GM12878 (cell line): ENCODE measurements around the gene LARP4B.

Experiments
- RAD21 ChIP-seq: IDR thresholded peaks from 2 replicates; pipeline ENCODE4 v1.6.1; 2011; ENCODE audit warnings: mild to moderate bottlenecking, low read depth, low read length, moderate library complexity; ENCODE audit not compliant: insufficient read depth
- SRF ChIP-seq, 2 experiments: IDR thresholded peaks; 2 replicates each; pipeline ENCODE4 v1.6.1; 2011; ENCODE audit warnings: low read depth in 2 of 2, low read length in 2 of 2, mild to moderate bottlenecking in 1 of 2, moderate library complexity in 1 of 2
- ZNF274 ChIP-seq: IDR thresholded peaks from one replicate; pipeline ENCODE4 v1.8.0; 2011; ENCODE audit not compliant: insufficient read length, insufficient read depth
- TF ChIP-seq, protein P1 (sequence below): fragments of 450-650 bp; IDR thresholded peaks from 2 replicates; pipeline ENCODE4 v1.6.1; 2017; ENCODE audit warnings: antibody characterized with exemption, mild to moderate bottlenecking, moderate library complexity
- TF ChIP-seq, protein P2 (sequence below): IDR thresholded peaks from 2 replicates; pipeline ENCODE4 v1.6.1; 2012; ENCODE audit warnings: low read depth, low read length, improper control_type of control experiment
- TF ChIP-seq, protein P3 (sequence below), 3 experiments: IDR thresholded peaks in 2 of 3; conservative IDR thresholded peaks in 1 of 3; 2 replicates each; pipeline ENCODE4 v1.5.1; 2011; ENCODE audit warnings: low read depth in 3 of 3, low read length in 3 of 3, mild to moderate bottlenecking in 3 of 3, control low read depth in 2 of 3, moderate library complexity in 2 of 3, inconsistent platforms in 1 of 3, mixed read lengths in 1 of 3; ENCODE audit not compliant: control insufficient read depth in 2 of 3, insufficient read depth in 1 of 3; ENCODE audit errors: extremely low read depth in 1 of 3
- TF ChIP-seq, protein P4 (sequence below): fragments of 450-650 bp; formaldehyde crosslinking; IDR thresholded peaks from 2 replicates; pipeline ENCODE4 v1.4.0; 2022; ENCODE audit warnings: mild to moderate bottlenecking, moderate library complexity
- TF ChIP-seq, protein P5 (sequence below): fragments of 450-650 bp; IDR thresholded peaks from 2 replicates; pipeline ENCODE4 v1.6.1; 2016; ENCODE audit warnings: mild to moderate bottlenecking
- TF ChIP-seq, protein P6 (sequence below): IDR thresholded peaks from 2 replicates; pipeline ENCODE4 v1.6.1; 2011; ENCODE audit warnings: low read depth, low read length, improper control_type of control experiment, borderline replicate concordance
- TF ChIP-seq, protein P7 (sequence below): IDR thresholded peaks from 2 replicates; pipeline ENCODE4 v1.6.1; 2012; ENCODE audit warnings: improper control_type of control experiment, low read depth, low read length; ENCODE audit not compliant: insufficient replicate concordance
- TF ChIP-seq, protein P8 (sequence below): IDR thresholded peaks from 2 replicates; pipeline ENCODE4 v1.6.1; 2012; ENCODE audit warnings: low read depth, low read length, improper control_type of control experiment

DNA sequence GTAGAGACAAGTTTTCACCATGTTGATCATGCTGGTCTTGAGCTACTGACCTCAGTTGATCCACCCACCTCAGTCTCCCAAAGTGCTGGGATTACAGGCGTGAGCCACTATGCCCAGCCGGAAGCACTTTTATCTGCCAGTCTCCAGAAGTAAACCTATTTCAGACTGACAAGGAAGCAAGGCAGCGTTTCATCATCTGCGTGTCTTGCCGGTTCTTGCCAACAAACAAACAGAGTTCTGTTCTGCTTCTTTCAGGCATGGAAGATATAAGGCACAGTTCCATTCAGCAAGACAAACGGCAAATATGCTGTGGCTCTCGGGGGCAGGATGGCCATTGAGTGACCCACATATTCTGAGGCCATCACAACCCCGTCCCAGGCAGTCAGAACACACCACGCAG lies 15.5 kb upstream of the LARP4B start:
- TF ChIP-seq, protein P1, sequence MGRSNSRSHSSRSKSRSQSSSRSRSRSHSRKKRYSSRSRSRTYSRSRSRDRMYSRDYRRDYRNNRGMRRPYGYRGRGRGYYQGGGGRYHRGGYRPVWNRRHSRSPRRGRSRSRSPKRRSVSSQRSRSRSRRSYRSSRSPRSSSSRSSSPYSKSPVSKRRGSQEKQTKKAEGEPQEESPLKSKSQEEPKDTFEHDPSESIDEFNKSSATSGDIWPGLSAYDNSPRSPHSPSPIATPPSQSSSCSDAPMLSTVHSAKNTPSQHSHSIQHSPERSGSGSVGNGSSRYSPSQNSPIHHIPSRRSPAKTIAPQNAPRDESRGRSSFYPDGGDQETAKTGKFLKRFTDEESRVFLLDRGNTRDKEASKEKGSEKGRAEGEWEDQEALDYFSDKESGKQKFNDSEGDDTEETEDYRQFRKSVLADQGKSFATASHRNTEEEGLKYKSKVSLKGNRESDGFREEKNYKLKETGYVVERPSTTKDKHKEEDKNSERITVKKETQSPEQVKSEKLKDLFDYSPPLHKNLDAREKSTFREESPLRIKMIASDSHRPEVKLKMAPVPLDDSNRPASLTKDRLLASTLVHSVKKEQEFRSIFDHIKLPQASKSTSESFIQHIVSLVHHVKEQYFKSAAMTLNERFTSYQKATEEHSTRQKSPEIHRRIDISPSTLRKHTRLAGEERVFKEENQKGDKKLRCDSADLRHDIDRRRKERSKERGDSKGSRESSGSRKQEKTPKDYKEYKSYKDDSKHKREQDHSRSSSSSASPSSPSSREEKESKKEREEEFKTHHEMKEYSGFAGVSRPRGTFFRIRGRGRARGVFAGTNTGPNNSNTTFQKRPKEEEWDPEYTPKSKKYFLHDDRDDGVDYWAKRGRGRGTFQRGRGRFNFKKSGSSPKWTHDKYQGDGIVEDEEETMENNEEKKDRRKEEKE, result no peak
- TF ChIP-seq, protein P2, sequence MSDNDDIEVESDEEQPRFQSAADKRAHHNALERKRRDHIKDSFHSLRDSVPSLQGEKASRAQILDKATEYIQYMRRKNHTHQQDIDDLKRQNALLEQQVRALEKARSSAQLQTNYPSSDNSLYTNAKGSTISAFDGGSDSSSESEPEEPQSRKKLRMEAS, result no peak
- TF ChIP-seq, protein P3, sequence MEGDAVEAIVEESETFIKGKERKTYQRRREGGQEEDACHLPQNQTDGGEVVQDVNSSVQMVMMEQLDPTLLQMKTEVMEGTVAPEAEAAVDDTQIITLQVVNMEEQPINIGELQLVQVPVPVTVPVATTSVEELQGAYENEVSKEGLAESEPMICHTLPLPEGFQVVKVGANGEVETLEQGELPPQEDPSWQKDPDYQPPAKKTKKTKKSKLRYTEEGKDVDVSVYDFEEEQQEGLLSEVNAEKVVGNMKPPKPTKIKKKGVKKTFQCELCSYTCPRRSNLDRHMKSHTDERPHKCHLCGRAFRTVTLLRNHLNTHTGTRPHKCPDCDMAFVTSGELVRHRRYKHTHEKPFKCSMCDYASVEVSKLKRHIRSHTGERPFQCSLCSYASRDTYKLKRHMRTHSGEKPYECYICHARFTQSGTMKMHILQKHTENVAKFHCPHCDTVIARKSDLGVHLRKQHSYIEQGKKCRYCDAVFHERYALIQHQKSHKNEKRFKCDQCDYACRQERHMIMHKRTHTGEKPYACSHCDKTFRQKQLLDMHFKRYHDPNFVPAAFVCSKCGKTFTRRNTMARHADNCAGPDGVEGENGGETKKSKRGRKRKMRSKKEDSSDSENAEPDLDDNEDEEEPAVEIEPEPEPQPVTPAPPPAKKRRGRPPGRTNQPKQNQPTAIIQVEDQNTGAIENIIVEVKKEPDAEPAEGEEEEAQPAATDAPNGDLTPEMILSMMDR (IDR thresholded peaks at IDR 0.05 in 2 of 3, conservative IDR thresholded peaks at IDR 0.05 in 1 of 3; ENCODE audit: control insufficient read depth in 2 of 3, extremely low read depth in 1 of 3, insufficient read depth in 1 of 3, low read depth in 3 of 3, low read length in 3 of 3), result no peak
- TF ChIP-seq, protein P4, sequence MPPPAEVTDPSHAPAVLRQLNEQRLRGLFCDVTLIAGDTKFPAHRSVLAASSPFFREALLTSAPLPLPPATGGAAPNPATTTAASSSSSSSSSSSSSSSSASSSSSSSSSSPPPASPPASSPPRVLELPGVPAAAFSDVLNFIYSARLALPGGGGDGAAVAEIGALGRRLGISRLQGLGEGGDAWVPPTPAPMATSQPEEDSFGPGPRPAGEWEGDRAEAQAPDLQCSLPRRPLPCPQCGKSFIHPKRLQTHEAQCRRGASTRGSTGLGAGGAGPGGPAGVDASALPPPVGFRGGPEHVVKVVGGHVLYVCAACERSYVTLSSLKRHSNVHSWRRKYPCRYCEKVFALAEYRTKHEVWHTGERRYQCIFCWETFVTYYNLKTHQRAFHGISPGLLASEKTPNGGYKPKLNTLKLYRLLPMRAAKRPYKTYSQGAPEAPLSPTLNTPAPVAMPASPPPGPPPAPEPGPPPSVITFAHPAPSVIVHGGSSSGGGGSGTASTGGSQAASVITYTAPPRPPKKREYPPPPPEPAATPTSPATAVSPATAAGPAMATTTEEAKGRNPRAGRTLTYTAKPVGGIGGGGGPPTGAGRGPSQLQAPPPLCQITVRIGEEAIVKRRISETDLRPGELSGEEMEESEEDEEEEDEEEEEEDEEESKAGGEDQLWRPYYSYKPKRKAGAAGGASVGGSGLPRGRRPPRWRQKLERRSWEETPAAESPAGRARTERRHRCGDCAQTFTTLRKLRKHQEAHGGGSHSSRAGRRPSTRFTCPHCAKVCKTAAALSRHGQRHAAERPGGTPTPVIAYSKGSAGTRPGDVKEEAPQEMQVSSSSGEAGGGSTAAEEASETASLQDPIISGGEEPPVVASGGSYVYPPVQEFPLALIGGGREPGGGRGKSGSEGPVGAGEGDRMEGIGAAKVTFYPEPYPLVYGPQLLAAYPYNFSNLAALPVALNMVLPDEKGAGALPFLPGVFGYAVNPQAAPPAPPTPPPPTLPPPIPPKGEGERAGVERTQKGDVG (CRISPR knock-in tag), result no peak
- TF ChIP-seq ZNF274 (no peak), RAD21 (no peak), SRF (IDR thresholded peaks at IDR 0.05; ENCODE audit: low read depth in 2 of 2, low read length in 2 of 2) (no peak)
- TF ChIP-seq, protein P5, sequence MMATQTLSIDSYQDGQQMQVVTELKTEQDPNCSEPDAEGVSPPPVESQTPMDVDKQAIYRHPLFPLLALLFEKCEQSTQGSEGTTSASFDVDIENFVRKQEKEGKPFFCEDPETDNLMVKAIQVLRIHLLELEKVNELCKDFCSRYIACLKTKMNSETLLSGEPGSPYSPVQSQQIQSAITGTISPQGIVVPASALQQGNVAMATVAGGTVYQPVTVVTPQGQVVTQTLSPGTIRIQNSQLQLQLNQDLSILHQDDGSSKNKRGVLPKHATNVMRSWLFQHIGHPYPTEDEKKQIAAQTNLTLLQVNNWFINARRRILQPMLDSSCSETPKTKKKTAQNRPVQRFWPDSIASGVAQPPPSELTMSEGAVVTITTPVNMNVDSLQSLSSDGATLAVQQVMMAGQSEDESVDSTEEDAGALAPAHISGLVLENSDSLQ, result no peak
- TF ChIP-seq, protein P6, sequence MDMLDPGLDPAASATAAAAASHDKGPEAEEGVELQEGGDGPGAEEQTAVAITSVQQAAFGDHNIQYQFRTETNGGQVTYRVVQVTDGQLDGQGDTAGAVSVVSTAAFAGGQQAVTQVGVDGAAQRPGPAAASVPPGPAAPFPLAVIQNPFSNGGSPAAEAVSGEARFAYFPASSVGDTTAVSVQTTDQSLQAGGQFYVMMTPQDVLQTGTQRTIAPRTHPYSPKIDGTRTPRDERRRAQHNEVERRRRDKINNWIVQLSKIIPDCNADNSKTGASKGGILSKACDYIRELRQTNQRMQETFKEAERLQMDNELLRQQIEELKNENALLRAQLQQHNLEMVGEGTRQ, result no peak
- TF ChIP-seq, protein P7, sequence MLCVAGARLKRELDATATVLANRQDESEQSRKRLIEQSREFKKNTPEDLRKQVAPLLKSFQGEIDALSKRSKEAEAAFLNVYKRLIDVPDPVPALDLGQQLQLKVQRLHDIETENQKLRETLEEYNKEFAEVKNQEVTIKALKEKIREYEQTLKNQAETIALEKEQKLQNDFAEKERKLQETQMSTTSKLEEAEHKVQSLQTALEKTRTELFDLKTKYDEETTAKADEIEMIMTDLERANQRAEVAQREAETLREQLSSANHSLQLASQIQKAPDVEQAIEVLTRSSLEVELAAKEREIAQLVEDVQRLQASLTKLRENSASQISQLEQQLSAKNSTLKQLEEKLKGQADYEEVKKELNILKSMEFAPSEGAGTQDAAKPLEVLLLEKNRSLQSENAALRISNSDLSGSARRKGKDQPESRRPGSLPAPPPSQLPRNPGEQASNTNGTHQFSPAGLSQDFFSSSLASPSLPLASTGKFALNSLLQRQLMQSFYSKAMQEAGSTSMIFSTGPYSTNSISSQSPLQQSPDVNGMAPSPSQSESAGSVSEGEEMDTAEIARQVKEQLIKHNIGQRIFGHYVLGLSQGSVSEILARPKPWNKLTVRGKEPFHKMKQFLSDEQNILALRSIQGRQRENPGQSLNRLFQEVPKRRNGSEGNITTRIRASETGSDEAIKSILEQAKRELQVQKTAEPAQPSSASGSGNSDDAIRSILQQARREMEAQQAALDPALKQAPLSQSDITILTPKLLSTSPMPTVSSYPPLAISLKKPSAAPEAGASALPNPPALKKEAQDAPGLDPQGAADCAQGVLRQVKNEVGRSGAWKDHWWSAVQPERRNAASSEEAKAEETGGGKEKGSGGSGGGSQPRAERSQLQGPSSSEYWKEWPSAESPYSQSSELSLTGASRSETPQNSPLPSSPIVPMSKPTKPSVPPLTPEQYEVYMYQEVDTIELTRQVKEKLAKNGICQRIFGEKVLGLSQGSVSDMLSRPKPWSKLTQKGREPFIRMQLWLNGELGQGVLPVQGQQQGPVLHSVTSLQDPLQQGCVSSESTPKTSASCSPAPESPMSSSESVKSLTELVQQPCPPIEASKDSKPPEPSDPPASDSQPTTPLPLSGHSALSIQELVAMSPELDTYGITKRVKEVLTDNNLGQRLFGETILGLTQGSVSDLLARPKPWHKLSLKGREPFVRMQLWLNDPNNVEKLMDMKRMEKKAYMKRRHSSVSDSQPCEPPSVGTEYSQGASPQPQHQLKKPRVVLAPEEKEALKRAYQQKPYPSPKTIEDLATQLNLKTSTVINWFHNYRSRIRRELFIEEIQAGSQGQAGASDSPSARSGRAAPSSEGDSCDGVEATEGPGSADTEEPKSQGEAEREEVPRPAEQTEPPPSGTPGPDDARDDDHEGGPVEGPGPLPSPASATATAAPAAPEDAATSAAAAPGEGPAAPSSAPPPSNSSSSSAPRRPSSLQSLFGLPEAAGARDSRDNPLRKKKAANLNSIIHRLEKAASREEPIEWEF, result no peak
- TF ChIP-seq, protein P8, sequence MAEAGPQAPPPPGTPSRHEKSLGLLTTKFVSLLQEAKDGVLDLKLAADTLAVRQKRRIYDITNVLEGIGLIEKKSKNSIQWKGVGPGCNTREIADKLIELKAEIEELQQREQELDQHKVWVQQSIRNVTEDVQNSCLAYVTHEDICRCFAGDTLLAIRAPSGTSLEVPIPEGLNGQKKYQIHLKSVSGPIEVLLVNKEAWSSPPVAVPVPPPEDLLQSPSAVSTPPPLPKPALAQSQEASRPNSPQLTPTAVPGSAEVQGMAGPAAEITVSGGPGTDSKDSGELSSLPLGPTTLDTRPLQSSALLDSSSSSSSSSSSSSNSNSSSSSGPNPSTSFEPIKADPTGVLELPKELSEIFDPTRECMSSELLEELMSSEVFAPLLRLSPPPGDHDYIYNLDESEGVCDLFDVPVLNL, result no peak
